Erythroblast (primary cell): Measurements from ENCODE around the gene NDFIP2.

Experiments used
- GATA1 ChIP-seq: IDR thresholded peaks from 2 replicates; pipeline ENCODE4 v1.6.1; 2011; ENCODE audit warnings: low read depth, mild to moderate bottlenecking, control low read depth, low read length, moderate library complexity
- POLR2A ChIP-seq: IDR thresholded peaks from 2 replicates; pipeline ENCODE4 v1.6.1; 2011; ENCODE audit warnings: mild to moderate bottlenecking, low read length

DNA sequence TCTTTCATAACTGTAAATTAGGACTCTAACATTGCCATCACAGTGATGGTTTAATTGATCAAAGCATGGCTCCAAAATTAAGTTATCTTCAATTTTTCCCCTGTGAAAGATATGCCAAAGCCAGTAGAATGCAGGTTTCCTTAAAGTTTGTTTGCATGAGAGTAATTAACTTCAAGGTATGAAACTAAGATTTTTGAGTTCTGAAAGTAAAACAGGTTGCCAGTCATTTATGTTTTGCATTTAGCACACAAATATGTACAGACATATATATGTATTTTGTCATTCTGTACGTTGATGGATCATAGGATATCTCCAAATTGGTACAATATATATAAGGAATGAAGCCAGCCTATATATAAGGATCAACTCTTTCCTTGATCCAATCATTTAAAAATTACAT lies 23.6 kb upstream of the NDFIP2 start:
- TF ChIP-seq POLR2A (no peak), GATA1 (no peak)
